Fibroblast of lung (primary cell): ENCODE results near the gene CEBPE. TPM values are rescaled to one million over a fixed set of nuclear protein-coding genes. Genes with fewer than 3 reads are reported as not detected.
"Not testable (repeated sequence)": the region's sequence is repeated elsewhere in the genome, so short reads cannot be mapped to it uniquely, and the experiment has no call there.

Experiments
- DNase-seq, 2 donors: peaks; one replicate each; pipeline versions ENCODE4 v3.0.0 to v3.0.0-alpha.2; 2010; ENCODE audit warnings: low read depth in 2 of 2
- H2AFZ ChIP-seq: 2 replicates; pipeline ENCODE4 v1.5.1; 2012; ENCODE audit warnings: low read length, control low read depth, inconsistent platforms
- H3K27ac ChIP-seq: 2 replicates; pipeline ENCODE4 v1.5.1; 2011; ENCODE audit warnings: low read length, control low read depth; ENCODE audit not compliant: insufficient read depth
- H3K27me3 ChIP-seq: 2 replicates; pipeline ENCODE4 v1.5.1; 2011; ENCODE audit warnings: mild to moderate bottlenecking, low read length; ENCODE audit not compliant: control insufficient read depth, insufficient read depth
- H3K36me3 ChIP-seq: 2 replicates; pipeline ENCODE4 v1.5.1; 2011; ENCODE audit warnings: low read length; ENCODE audit not compliant: control insufficient read depth, insufficient read depth
- H3K4me1 ChIP-seq: 2 replicates; pipeline ENCODE4 v1.5.1; 2011; ENCODE audit warnings: low read length; ENCODE audit not compliant: control insufficient read depth, insufficient read depth; ENCODE audit errors: extremely low read depth
- H3K4me2 ChIP-seq: 2 replicates; pipeline ENCODE4 v1.5.1; 2011; ENCODE audit warnings: low read length, control low read depth; ENCODE audit not compliant: insufficient read depth; ENCODE audit errors: extremely low read depth
- H3K4me3 ChIP-seq, 4 experiments: fragments of 200-600 bp in 1 of 4; sonication (generic) in 1 of 4; replicated peaks in 1 of 4; 2 replicates each; pipeline ENCODE4 v1.5.1; 2011 to 2016; ENCODE audit warnings: low read length in 4 of 4, low read depth in 3 of 4, mild to moderate bottlenecking in 3 of 4, control low read depth in 2 of 4, inconsistent platforms in 1 of 4, mixed read lengths in 1 of 4; ENCODE audit not compliant: insufficient read depth in 1 of 4; ENCODE audit errors: control extremely low read depth in 1 of 4
- H3K79me2 ChIP-seq: 2 replicates; pipeline ENCODE4 v1.5.1; 2012; ENCODE audit warnings: mild to moderate bottlenecking, low read length, inconsistent platforms; ENCODE audit not compliant: control insufficient read depth, insufficient read depth
- H3K9ac ChIP-seq: 2 replicates; pipeline ENCODE4 v1.5.1; 2011; ENCODE audit warnings: mild to moderate bottlenecking, low read length, control low read depth; ENCODE audit not compliant: insufficient read depth
- H3K9me3 ChIP-seq: 2 replicates; pipeline ENCODE4 v1.5.1; 2012; ENCODE audit warnings: low read depth, low read length; ENCODE audit not compliant: control insufficient read depth, insufficient read depth
- H4K20me1 ChIP-seq: 2 replicates; pipeline ENCODE4 v1.5.1; 2011; ENCODE audit warnings: low read length; ENCODE audit not compliant: control insufficient read depth, insufficient read depth; ENCODE audit errors: extremely low read depth
- CTCF ChIP-seq, 2 donors: IDR thresholded peaks in 1 of 2; conservative IDR thresholded peaks in 1 of 2; 1 replicate in 1 of 2; 2 replicates in 1 of 2; pipeline ENCODE4 v1.5.1; 2011 to 2012; ENCODE audit warnings: low read length in 2 of 2, control low read depth in 1 of 2, inconsistent platforms in 1 of 2, low read depth in 1 of 2, mild to moderate bottlenecking in 1 of 2
- EZH2 ChIP-seq: IDR thresholded peaks from 2 replicates; pipeline ENCODE4 v1.5.1; 2012; ENCODE audit warnings: low read length, control low read depth, mild to moderate bottlenecking; ENCODE audit errors: missing control alignments
- polyA plus RNA-seq, 2 donors: library from polyadenylated mRNA; depleted of rRNA in 1 of 2; stranded (reverse) in 1 of 2; unstranded in 1 of 2; fragments of >200 nt; gene quantifications; 2 replicates each; pipeline ENCODE4 v1.2.1, GENCODE V29; 2011 to 2012; ENCODE audit warnings: missing spikeins in 1 of 2
- total RNA-seq: library from RNA; depleted of rRNA; stranded (reverse); fragments of >200 nt; gene quantifications from 2 replicates; pipeline ENCODE4 v1.2.1, GENCODE V29; 2014

Gene CEBPE
- total and polyA plus RNA-seq, 2 donors (not counting 1 experiment from before 2014, with no cell fraction given) = not detected

GRCh38 chr14:23110579-23111365 lies 8.3 kb downstream of the CEBPE start:
- TF ChIP-seq EZH2 (no peak), CTCF (conservative IDR thresholded peaks at IDR 0.05 in 1 of 2, IDR thresholded peaks at IDR 0.05 in 1 of 2; ENCODE audit: low read depth in 1 of 2, low read length in 2 of 2) (no peak)
- H3K27ac ChIP-seq = no peak overlapping the region
- no peaks in the 10 kb centered on the region for H3K27me3 ChIP-seq
- DNase-seq = no peak
- H3K4me2 ChIP-seq = no peak overlapping the region
- H3K4me1 ChIP-seq = peaks cover 28% of the 10 kb centered on the region
- H3K9ac ChIP-seq = no peak overlapping the region
- no peaks in the 10 kb centered on the region for H3K36me3 ChIP-seq
- no peaks in the 10 kb centered on the region for H3K9me3 ChIP-seq
- no peaks in the 10 kb centered on the region for H3K79me2 ChIP-seq
- H2AFZ ChIP-seq = no peak overlapping the region
- H4K20me1 ChIP-seq = no peaks in the 10 kb centered on the region
- H3K4me3 ChIP-seq = no peak overlapping the region

- TF ChIP-seq EZH2 (no peak), CTCF (conservative IDR thresholded peaks at IDR 0.05 in 1 of 2, IDR thresholded peaks at IDR 0.05 in 1 of 2; ENCODE audit: low read depth in 1 of 2, low read length in 2 of 2) (no peak)
- Histone ChIP-seq H4K20me1 (no peaks in the 10 kb centered on the region), H3K36me3 (no peaks in the 10 kb centered on the region), H3K9me3 (no peaks in the 10 kb centered on the region), H3K4me3 (no peak overlapping the region), H2AFZ (no peak overlapping the region), H3K27me3 (no peaks in the 10 kb centered on the region), H3K4me2 (no peak overlapping the region), H3K79me2 (no peaks in the 10 kb centered on the region), H3K9ac (no peak overlapping the region), H3K4me1 (peaks cover 22% of the 10 kb centered on the region), H3K27ac (no peak overlapping the region)
- DNase-seq = no peak
Observed at GRCh38 chr14:23109769-23110168, 9.3 kb downstream of the CEBPE start.

DNA sequence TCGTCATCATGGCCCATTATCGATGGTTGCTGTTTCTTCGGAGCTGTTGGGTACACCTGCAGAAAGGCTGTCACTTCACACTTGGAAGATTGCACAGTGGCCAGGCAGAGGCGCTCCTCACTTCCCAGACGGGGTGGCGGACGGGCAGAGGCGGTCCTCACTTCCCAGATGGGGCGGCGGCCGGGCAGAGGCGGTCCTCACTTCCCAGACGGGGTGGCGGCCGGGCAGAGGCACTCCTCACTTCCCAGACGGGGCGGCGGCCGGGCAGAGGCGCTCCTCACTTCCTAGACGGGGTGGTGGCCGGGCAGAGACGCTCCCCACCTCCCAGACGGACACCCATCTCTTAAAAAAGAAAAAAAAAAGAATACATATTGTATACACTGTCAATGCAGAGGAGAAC lies 10.9 kb downstream of the CEBPE start:
- not testable (repeated sequence) for H3K4me2 ChIP-seq, DNase-seq, H3K4me3 ChIP-seq, H2AFZ ChIP-seq, H3K9me3 ChIP-seq, H4K20me1 ChIP-seq, H3K36me3 ChIP-seq, H3K9ac ChIP-seq, H3K27me3 ChIP-seq, H3K79me2 ChIP-seq, H3K27ac ChIP-seq, H3K4me1 ChIP-seq

- not testable (repeated sequence) for H3K4me3 ChIP-seq, H3K4me2 ChIP-seq, H3K27me3 ChIP-seq, H3K27ac ChIP-seq, H3K4me1 ChIP-seq, H4K20me1 ChIP-seq, H3K9me3 ChIP-seq, H2AFZ ChIP-seq, H3K36me3 ChIP-seq, H3K9ac ChIP-seq, H3K79me2 ChIP-seq, DNase-seq
Observed at GRCh38 chr14:23107620-23108019, 11.4 kb downstream of the CEBPE start.
